GM18499 (cell line): ENCODE data around the gene C1orf174.

Experiments
- ATAC-seq: cut with Tn5 transposase; IDR thresholded peaks from one replicate; pipeline ENCODE4 v1.9.1; 2021; ENCODE audit warnings: moderate number of reproducible peaks; ENCODE audit not compliant: insufficient read depth, unreplicated experiment

Gene C1orf174

DNA sequence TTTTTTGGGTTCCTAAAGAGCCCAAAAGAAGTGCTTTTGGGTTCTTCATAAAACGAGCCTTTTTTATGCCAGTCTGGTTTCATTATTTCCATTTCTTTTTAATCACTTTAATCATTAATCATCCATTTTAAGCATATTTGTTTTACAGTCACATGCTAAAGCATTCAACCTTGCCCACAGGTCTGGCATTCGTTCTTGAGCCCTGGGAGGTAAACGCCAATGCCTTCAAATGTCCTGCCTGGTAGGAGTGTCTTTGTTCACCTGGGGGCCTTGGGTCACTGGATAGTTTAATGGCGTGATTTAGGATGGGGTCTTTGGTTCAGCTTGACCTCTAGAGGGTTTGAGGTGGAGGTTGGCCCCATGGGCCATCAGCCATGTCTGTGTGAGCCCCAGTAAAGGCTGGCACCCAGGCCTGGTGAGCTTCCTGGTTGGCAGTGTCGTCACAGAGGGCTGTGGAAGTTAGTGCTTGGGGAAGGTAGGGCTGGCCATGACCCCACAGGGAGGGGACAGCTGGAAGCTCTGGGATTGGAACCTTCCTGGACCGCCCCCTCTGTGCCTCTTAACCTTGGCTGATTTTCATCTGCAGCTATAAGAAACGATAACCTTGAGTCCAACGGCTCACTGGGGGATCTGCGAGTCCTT lies 20.2 kb downstream of the C1orf174 start:
- no peak for ATAC-seq

DNA sequence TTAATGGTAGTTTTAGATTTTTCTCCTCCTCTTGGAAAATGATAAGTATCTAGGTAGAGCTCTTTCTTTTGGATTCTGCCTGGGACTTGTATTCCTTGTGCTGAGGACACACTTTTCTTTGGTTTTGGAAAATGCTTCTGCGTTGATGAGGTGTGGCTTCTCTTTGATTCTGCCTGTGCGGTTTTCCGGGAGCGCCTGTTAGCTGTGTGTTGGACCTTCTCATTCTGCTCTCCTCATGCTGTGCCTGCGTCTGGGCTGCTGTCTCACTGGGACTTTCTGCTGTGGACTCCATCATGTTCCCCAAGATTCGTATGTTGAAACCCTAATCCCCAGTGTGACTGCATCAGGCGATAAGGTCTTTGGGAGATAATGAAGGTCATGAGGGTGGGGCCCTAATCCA lies 21.0 kb downstream of the C1orf174 start:
- no peak for ATAC-seq

DNA sequence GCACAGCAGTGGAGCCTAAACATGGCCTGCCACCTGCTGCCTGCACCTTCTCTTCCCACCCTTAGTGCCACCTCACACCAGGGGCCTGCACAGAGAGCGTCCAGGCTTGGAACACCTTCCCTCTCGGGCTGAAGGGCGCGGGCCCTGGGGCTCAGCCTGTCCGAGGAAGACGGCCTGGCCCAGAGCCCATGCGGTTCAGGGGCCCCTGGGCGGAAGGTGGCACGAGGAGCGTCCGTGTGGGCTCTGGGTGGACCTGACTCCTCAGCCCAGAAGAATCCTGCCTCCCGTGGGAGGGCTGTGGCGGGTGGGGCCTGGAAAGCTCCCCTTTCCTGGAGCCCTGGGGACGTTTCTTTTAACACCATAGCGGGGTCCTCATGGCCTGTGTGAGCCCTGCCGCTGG lies 23.4 kb downstream of the C1orf174 start:
- ATAC-seq = no peak

DNA sequence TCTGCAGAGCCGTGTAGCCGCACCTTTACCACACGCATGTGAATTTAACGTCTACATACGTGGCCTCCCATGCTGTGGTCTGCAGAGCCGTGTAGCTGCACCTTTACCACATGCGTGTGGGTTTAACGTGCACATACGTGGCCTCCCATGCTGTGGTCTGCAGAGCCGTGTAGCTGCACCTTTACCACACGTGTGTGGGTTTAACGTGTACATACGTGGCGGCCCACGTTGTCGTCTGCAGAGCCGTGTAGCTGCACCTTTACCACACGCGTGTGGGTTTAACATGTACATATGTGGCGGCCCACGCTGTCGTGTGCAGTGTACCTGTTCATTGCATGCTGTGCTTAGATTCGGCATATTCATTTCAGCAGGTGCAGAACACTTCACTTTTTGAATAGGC lies 25.3 kb downstream of the C1orf174 start:
- ATAC-seq = no peak

DNA sequence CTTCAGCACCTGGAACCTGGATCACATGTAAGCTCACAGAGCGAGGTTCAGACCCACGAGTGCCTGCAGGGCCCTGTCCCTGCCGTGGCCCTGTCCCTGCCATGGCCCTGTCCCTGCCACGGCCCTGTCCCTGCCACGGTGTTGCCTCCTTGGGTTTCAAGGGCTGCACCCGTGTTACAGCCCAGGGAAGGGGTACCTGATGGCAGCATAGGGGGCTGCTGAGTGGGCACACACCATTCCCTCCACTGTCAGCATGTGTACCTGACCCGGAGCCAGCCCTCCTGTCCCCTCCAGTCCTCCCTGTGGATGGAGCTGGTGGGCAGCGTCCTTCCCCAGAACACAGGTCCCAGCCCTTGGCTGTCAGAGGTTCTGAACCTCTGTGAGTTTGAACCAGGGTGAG lies 27.5 kb downstream of the C1orf174 start:
- no peak for ATAC-seq

DNA sequence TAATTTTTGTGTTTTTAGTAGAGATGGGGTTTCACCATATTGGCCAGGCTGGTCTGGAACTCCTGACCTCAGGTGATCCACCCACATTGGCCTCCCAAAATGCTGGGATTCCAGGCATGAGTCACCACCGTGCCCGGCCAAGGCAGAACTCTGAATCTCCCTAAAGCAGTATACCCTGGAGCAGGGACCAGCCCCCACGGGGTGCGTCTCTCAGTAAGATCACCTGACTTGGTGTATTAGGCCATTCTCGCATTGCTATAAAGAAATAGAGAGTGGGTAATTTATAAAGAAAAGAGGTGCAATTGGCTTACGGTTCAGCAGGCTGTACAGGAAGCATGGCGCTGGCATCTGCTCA lies 28.6 kb downstream of the C1orf174 start:
- no peak for ATAC-seq

DNA sequence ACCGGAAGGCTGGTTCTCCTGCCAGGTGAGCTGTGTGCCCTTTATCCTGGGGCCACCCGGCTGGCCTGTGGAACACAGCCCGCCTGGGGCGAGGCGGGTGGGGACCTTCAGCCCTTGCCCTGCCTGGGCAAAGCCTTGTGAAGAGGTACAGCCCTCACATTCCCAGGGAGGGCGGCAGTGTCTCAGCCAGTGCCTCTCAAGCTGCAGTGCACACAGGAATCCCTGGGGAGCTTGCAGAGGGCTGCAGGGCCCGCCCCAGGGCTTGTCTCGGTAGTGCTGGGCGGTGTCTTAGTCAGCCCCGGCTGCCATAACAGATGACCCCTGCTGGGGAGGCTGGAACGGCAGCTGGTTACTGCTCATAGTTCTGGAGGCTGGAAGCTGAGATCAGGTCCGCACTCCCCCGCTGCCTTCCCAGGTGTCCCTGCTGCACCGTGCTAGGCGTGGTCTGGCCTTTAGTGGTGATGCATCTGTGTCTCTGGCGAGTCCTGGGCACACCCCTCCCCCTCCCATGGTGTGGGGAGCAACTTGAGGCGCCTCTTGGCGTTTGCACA lies 30.2 kb downstream of the C1orf174 start:
- no peak for ATAC-seq

DNA sequence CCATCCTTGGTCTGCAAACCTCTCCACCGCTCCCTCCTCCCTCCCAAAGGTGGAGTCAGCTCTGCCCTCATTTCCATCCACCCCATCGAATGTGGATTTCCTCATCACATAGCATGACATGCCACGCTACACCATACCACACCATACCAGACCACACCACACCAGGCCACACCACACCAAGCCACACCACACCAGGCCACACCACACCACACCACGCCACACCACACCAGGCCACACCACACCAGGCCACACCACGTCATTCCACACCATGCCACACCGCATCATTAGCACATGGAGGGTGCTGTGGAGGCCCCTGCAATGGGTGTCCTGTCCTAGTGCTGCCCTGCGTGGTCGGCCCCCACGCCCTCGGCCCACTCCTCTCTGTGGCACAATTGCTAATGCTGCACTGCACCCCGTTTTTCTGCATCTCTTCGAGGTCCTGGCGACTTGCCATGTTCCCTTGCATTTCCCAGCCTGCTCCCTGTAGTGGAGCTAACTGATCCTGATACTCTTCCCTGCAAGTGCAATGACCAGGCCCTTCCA lies 31.5 kb downstream of the C1orf174 start:
- no peak for ATAC-seq

DNA sequence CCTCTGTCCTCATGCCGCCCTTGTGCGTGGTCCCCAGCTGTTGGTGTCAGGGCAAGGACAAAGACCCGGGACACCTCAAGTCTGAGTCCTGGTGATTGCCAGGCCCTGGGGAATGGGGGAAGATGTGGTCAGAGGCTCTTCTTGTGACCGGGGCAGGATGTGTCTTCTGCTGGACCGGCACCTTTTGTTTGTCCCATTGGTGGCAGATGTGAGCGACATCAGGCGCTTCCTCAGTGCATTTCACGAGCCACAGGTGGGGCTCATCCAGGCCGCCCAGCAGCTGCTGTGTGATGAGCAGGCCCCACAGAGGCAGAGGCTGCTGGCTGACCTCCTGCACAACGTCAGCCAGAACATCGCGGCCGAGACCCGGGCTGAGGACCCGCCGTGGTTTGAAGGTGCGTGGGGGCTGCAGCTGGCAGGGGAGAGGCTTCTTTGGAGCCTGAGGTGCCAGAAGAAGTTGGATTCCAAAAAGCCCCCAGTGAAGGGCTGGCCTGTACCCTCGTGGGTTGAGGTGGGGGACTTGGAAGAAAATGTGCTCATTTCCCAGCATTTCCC lies 34.4 kb downstream of the C1orf174 start:
- ATAC-seq = no peak

DNA sequence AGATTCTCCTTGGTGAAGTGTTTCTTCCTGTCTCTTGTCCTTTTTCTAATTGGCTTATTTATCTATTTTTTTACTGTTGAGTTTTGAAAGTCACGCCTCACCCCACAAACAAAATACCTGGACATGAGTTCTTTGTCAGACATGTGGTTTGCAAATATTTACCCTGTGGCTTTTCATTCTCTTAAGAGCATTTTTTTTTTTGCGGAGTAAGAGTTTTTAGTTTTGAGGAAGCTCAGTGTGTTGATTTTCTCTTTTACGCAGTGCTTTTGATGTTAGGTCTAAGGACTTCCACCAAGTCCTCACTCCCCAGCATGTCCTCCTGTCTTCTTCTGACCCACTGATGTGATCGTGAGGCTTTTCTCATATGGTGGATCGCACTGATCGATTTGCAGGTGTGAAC lies 35.2 kb downstream of the C1orf174 start:
- no peak for ATAC-seq

DNA sequence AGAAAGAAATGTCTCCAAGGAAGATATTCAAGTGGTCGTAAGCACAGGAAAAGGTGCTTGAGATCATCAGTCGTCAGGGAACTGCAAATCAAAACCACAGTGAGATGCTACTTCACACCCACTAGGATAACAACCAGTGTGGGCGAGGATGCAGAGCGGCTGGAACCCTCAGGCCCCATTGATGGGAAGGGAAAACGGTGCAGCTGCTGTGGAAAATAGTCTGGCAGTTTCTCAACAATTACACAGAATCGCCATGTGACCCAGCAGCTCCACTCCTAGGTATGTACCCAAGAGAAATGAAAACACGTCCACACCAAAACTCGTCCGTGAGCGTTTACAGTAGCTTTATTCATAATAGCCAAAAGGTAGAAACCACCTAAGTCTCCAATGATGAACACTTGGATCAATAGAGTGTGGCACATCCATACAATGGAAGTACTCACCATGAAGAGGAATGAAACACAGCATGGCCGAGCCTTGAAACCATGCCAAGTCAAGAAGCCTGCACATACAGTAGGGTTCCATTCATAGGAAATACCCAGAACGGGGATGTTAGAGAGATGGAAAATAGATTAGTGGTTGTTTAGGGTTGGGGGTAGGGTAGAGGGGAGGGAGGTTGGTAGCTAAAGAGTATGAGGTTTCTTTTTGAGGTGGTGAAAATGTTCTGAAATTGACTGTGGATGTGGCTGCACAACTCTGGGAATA lies 36.7 kb downstream of the C1orf174 start:
- ATAC-seq = no peak

DNA sequence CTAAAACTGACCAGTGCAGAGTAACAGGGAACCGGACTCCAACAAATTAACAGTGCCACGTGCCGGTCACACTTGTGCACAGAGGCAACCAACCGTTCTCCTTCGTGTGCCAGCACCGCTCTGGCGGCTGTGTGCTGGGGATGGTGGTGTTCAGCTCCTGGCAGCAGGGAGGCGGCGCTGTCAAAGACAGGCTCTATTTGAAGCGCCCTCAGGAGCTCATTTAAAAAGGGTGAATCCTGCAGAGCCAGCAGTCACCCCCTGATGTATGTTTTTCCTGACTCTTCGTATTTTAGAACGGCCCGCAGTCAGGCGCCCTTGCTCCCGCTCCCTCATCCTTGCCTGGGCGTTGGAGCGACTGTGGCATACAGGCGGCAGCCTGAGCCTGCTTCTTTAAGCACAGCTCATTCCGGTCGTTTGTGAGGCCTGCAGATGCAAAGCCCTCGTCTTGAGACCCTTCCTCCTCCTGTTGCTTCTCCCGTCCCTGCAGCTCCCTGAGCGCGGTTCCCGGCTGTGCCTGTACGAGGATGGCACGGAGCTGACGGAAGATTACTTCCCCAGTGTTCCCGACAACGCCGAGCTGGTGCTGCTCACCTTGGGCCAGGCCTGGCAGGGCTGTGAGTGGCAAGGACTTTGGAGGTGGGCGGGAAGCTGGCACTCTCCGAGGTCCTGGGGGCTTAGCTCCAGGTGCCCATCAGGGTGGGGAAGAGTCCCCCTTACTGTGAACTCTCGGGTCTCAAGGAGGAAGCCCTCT lies 41.7 kb downstream of the C1orf174 start:
- no peak for ATAC-seq

DNA sequence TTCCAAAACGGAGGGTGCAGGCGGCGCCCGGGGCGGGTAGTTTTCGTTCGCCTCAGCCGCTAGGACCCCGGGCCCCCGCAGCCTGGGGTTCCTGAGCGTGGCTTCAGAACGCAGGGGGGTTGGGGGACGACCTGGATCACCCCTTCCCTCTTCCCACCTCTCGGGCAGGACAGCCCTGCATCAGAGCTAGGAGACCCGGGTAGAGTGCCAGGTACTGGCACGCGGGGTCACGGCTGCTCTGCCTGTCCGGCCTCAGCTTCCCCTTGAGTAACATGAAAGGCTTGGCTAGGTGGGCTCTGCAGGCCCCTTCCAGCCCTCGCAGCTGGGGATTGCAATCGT lies 42.3 kb downstream of the C1orf174 start:
- no peak for ATAC-seq

DNA sequence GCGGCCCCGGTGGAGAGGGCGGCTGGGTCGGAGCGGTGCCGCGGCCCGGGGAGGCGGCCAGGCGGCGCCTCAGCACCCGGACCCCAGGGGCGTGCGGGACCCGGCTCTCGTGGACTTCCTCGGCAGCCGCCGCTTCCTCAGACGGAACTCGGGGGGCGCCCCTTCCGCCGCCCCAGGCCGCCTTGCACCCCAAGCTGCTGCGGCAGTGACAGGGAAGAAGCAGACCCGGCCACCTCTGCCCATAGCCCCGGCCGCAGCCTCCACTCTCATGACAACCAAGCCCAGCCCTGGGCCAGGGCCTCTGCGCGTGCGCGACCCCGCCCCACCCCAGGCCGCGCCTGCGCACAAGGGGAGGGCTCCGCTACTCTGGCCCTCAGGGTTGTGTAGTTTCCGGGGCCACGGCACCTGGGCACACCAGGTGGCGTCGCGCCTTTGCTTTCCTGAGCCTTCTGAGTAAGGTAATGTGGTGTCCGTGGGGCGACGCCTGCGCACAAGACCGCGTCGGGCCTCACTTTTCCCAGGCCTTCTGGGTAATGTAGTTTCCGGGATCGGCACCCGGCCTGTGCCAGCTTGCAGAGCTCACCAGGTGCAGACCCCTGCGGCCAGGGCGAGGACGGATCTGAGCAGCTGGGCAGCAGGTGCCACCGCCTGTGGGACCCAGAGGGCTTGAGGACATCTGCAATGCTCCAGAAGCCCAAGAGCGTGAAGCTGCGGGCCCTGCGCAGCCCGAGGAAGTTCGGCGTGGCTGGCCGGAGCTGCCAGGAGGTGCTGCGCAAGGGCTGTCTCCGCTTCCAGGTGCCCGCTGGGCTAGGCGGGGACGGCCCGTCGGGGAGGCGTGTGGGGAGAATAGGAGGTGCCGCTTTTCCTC lies 42.9 kb downstream of the C1orf174 start, which contains the start of the genes CEP104 and DFFB:
TSS of gene CEP104 (minus strand) at position 289 of the 868 bp plus-strand sequence. CDS start 4,804 bp downstream, outside the sequence.
TSS of gene DFFB (plus strand) at position 554 of the 868 bp plus-strand sequence. CDS start at position 682, 128 bp downstream.
- peak; percentile 78 for ATAC-seq

DNA sequence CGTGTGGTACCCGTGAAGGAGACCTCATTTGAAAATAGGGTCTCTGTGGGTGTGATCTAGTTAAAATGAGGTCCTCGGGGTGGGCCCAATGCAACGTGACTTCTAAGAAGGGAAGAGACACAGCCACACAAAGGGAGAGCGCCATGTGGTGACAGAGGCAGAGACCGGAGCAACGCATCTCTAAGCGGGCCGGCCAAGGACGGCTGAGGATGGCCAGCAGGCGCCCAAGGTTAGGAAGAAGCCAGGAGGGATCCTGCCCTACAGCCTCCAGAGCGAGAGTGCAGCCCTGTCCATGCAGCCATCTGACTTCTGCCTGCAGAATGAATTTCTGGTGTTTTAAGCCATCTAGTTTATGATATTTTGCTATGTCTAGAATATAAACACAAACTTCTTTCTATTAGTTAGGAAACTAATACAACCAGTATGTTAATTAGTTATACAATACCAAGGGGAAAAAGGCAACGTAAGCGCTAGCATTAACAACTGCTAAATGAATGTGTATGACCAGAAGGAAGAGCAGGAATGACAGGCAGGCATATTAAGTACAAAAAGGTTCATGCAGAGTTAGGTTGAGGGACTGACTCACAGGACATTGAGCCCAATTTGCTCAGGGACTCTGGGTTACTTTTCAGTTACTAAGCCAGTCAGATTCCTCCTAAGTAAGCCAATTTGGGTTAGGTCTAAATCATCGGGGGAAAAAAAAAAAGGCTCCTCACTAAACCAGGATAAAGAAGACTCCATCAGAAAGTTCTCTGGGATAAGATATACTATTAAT lies 47.2 kb downstream of the C1orf174 start:
- ATAC-seq = no peak

DNA sequence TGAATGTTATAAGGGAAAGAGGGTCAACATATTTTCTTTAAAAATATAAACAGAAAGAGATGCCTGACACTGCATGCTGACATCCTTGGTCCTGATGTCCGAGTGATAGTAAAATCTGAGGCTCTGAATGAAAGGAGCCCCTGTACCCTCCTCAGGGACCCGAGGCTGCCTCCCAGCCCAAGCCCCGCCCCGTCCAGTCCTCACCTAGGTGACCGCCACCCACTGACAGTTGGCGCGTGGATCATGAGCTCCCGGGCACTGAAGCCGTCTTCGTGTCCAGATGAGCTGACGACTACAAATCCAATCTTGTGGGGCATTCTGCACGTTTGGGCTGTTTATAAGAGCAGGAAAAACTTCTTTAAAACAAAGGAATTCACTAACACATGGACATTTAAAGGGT lies 48.0 kb downstream of the C1orf174 start:
- no peak for ATAC-seq

DNA sequence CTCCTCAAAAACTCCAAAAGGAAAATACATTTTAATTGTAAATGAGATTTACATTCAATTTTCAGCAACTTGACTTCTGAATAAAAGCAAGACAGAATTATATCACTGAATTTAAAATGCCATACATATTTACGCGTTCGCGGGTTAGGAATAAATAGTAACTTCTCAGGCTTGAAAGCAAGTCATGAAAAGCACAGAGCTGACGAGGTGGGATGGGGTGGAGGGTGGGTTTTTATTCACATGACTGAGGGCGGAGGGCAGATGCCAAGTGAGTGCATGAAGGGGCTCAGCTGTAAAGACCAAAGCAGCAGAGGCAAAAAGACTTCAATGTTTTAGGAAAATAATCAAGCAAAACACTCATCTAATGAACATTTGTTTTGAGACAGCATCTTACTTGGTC lies 48.8 kb downstream of the C1orf174 start:
- no peak for ATAC-seq

DNA sequence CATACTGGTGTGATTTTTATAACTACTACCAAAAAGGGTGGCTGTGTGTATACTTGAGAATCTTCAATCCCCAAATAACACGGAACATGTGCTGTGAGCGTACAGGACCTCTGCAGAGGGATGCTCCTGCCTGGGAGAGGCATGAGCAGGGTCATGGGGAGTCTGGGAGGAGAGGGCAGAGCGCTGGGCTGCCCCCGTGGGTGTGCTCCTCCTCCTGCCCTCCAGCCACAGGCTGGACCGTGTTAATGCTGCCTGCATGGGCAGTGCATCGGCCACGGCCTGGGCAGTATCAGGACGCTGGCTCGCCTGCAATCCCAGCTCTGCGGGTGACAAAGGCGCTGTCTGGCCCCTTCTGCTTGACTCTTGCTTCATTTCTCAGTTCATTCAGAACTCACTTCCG lies 49.2 kb downstream of the C1orf174 start:
- ATAC-seq = no peak

DNA sequence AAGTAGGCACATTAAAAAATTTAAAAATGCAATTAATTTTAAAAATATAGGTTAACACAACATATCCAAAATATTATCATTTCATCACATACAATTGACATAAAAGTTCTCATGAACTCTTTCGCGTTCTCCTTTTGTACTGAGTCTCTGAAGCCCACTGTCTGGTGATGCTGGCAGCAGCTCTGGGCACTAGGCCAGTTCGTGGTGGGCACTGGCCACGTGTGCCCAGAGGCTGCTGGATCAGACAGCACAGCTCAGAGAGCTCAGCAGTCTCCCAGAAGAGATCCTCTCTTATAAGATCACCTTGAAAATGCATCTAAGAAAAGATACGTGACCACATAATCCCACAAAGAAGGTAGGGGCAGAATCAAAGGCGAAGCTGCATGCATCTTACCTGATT lies 53.0 kb downstream of the C1orf174 start:
- no peak for ATAC-seq
